Naive thymus-derived CD4-positive, alpha-beta T cell (primary cell): ENCODE data around the gene MS4A8. TPM values are rescaled to one million over a fixed set of nuclear protein-coding genes. Genes with fewer than 3 reads are reported as not detected.

Experiments used
- ATAC-seq: fragments of 150-1000 bp; cut with Tn5 transposase; 2 replicates; pipeline ENCODE4 v1.10.0; 2021; ENCODE audit warnings: mild to moderate bottlenecking, moderate library complexity
- CTCF ChIA-PET: fragments of 350-600 bp; sonication (Branson Sonifier 250); formaldehyde crosslinking; loops from one replicate; lab custom pipeline; 2021; ENCODE audit warnings: antibody characterized with exemption; lab: Charles Lee
- POLR2A ChIA-PET: fragments of 350-600 bp; sonication (Branson Sonifier 250); formaldehyde crosslinking; loops from one replicate; lab custom pipeline; 2021; ENCODE audit warnings: antibody characterized with exemption, inconsistent platforms; lab: Charles Lee
- DNase-seq, 9 donors: peaks; one replicate each; pipeline versions ENCODE4 v3.0.0 to v3.0.0-alpha.2; 2020 to 2022; ENCODE audit warnings: mixed read lengths in 1 of 9
- H3K27ac ChIP-seq: one replicate; pipeline ENCODE4 v1.7.0; 2013; ENCODE audit warnings: mild to moderate bottlenecking, low read depth, low read length, moderate library complexity
- H3K27me3 ChIP-seq, 2 donors: one replicate each; pipeline ENCODE4 v1.7.0; 2013; ENCODE audit warnings: low read length in 2 of 2, mild to moderate bottlenecking in 2 of 2, moderate library complexity in 2 of 2; ENCODE audit not compliant: control insufficient read depth in 2 of 2, insufficient read depth in 2 of 2
- H3K36me3 ChIP-seq, 3 experiments: 1 replicate in 2 of 3; 2 replicates in 1 of 3; pipeline ENCODE4 v1.7.0; 2013; ENCODE audit warnings: low read length in 3 of 3, mild to moderate bottlenecking in 3 of 3, moderate library complexity in 1 of 3; ENCODE audit not compliant: insufficient read depth in 3 of 3, control insufficient read depth in 2 of 3
- H3K4me1 ChIP-seq, 2 donors: one replicate each; pipeline ENCODE4 v1.7.0; 2013; ENCODE audit warnings: low read length in 2 of 2, mild to moderate bottlenecking in 2 of 2, moderate library complexity in 1 of 2; ENCODE audit not compliant: control insufficient read depth in 2 of 2, insufficient read depth in 2 of 2
- H3K4me3 ChIP-seq: 2 replicates; pipeline ENCODE4 v1.7.0; 2013; ENCODE audit warnings: mild to moderate bottlenecking, low read length
- H3K9me3 ChIP-seq, 3 experiments: 1 replicate in 2 of 3; 2 replicates in 1 of 3; pipeline ENCODE4 v1.7.0; 2013; ENCODE audit warnings: low read length in 3 of 3; ENCODE audit not compliant: control insufficient read depth in 2 of 3
- H3K27ac Mint-ChIP-seq, 9 donors: one replicate each; pipeline ENCODE4 v1.8.0; 2020 to 2022; ENCODE audit warnings: mixed read lengths in 9 of 9, mild to moderate bottlenecking in 8 of 9, moderate library complexity in 5 of 9, inconsistent platforms in 2 of 9
- H3K27me3 Mint-ChIP-seq, 5 donors: one replicate each; pipeline ENCODE4 v1.8.0; 2021 to 2022; ENCODE audit warnings: mixed read lengths in 5 of 5, mild to moderate bottlenecking in 1 of 5
- H3K36me3 Mint-ChIP-seq, 5 donors: one replicate each; pipeline ENCODE4 v1.8.0; 2020 to 2022; ENCODE audit warnings: mixed read lengths in 5 of 5, mild to moderate bottlenecking in 3 of 5, inconsistent platforms in 1 of 5
- H3K4me1 Mint-ChIP-seq, 7 donors: one replicate each; pipeline ENCODE4 v1.8.0; 2020 to 2022; ENCODE audit warnings: mixed read lengths in 7 of 7, mild to moderate bottlenecking in 3 of 7, inconsistent platforms in 1 of 7
- H3K4me3 Mint-ChIP-seq, 10 donors: one replicate each; pipeline ENCODE4 v1.8.0; 2020 to 2022; ENCODE audit warnings: mild to moderate bottlenecking in 10 of 10, mixed read lengths in 10 of 10, moderate library complexity in 6 of 10, inconsistent platforms in 2 of 10
- H3K9me3 Mint-ChIP-seq, 11 donors: one replicate each; pipeline ENCODE4 v1.8.0; 2020 to 2022; ENCODE audit warnings: mixed read lengths in 11 of 11, mild to moderate bottlenecking in 4 of 11, inconsistent platforms in 1 of 11, moderate library complexity in 1 of 11
- intact Hi-C, 2 donors: fragments of 100-400 bp; cut with micrococcal nuclease; formaldehyde crosslinking; loops; one replicate each; pipeline ENCODE4 v1.15.1; 2023
- polyA plus RNA-seq, 2 donors: library from polyadenylated mRNA; unstranded; fragments of 300-500 nt; fragmentation: Illumina TruSeq; gene quantifications; one replicate each; pipeline ENCODE4 v1.2.3, GENCODE V29; 2021
- total RNA-seq, 6 experiments: library from RNA in 5 of 6; stranded (reverse) in 5 of 6; gene quantifications; 1 replicate in 5 of 6; 2 replicates in 1 of 6; pipeline ENCODE4 v1.2.3 and lab custom pipeline; 2021 to 2026

Gene MS4A8
- total and polyA plus RNA-seq, 7 experiments from 2014 or later = not detected

DNA sequence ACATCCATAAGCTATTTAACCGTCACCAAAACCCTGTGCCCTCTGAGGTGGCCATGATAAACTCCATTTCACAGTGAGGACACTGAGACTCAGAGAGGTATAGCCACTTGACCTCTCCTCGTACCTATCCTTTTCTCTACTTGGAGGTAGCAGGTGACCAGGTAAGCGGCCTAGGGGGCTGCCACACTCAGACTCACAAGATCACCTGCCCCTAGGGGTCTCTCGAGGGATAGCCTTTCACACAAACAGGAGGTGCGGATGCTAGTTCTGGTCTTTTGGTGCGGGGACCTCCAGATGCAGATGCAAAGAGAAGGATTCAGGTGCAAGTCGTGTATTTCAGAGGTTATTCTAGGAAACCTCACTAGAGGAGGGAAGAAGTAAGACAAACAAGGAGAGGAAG is 39.7 kb downstream of the MS4A8 start:
- DNase-seq (no peak), ATAC-seq (no peak)
- H3K9me3 ChIP-seq = no peaks in the 10 kb centered on the region
- intact Hi-C loops = no loop called here
- POLR2A ChIA-PET = no interaction called here
- H3K4me1 ChIP-seq = no peaks in the 10 kb centered on the region
- Mint-ChIP-seq H3K27me3 (peaks cover 2 to 34% (median 14%) of the 10 kb centered on the region in 5 donors), H3K4me1 (no peaks in the 10 kb centered on the region), H3K36me3 (no peaks in the 10 kb centered on the region), H3K9me3 (no peaks in the 10 kb centered on the region), H3K4me3 (no peak overlapping the region), H3K27ac (no peak overlapping the region)
- H3K27ac ChIP-seq = no peak overlapping the region
- CTCF ChIA-PET = no interaction called here
- H3K4me3 ChIP-seq = no peak overlapping the region
- no peaks in the 10 kb centered on the region for H3K27me3 ChIP-seq
- no peaks in the 10 kb centered on the region for H3K36me3 ChIP-seq

DNA sequence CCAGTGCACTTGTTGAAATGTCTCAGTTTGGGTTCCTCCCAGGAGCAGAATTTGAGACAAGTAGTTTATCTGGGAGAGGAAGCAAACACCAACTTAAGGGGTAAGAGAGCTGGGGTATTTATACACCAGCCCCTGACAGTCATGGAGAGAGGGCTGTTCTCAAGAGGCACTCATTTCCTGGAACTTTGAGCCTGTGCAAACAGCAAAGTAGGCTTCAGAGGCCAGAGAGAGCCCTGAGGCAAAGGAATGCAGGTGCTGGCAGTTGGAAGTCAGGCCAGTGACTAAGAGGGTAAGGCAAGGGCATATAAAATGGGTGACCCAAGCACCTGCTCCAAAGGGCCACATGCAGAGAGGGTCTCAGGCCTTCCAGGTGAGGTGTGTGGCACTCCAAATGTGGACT is 41.2 kb downstream of the MS4A8 start:
- H3K27ac Mint-ChIP-seq = no peak overlapping the region
- POLR2A ChIA-PET = no interaction called here

DNA sequence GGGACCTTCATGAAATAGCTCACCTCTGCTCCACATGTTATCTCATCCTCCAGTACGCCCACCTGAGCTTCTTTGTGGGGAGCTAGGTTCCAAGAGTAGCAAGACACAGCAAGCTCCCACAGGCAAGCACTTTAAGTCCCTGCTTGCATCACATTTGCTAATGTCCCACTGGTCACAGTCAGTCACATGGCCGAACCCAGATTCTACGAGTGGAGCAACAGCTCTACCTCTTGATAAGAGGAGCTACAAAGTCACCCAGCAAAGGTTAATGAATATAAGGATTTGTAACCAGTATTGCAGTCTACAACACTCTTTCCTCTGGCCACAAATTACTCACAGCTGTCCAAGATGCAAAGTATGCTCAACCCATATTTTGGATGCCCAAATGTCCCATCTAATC is 42.0 kb downstream of the MS4A8 start:
- H3K27ac Mint-ChIP-seq = no peak overlapping the region
- no peak overlapping the region for H3K4me3 Mint-ChIP-seq
- no peaks in the 10 kb centered on the region for H3K36me3 ChIP-seq
- H3K4me3 ChIP-seq = no peak overlapping the region
- H3K9me3 Mint-ChIP-seq = peaks cover 0 to 3% (median 0%) of the 10 kb centered on the region in 11 donors
- no peaks in the 10 kb centered on the region for H3K36me3 Mint-ChIP-seq
- H3K27me3 Mint-ChIP-seq = peaks cover 2 to 42% (median 27%) of the 10 kb centered on the region in 5 donors
- no peak for DNase-seq
- H3K27ac ChIP-seq = no peak overlapping the region
- H3K9me3 ChIP-seq = no peaks in the 10 kb centered on the region
- no peak for ATAC-seq
- H3K27me3 ChIP-seq = no peaks in the 10 kb centered on the region
- ChIA-PET CTCF (no interaction called here), POLR2A (no interaction called here)
- intact Hi-C loops = no loop called here
- H3K4me1 ChIP-seq = no peaks in the 10 kb centered on the region
- H3K4me1 Mint-ChIP-seq = no peaks in the 10 kb centered on the region

More for the DNA sequence above, 41.2 kb downstream of the MS4A8 start:
- no peak for ATAC-seq
- DNase-seq = no peak
- H3K4me1 Mint-ChIP-seq = no peaks in the 10 kb centered on the region
- no peaks in the 10 kb centered on the region for H3K36me3 Mint-ChIP-seq
- H3K9me3 Mint-ChIP-seq = peaks cover 0 to 3% (median 0%) of the 10 kb centered on the region in 11 donors
- Histone ChIP-seq H3K27ac (no peak overlapping the region), H3K27me3 (no peaks in the 10 kb centered on the region), H3K4me3 (no peak overlapping the region), H3K36me3 (no peaks in the 10 kb centered on the region), H3K9me3 (no peaks in the 10 kb centered on the region), H3K4me1 (no peaks in the 10 kb centered on the region)
- H3K4me3 Mint-ChIP-seq = no peak overlapping the region
- peaks cover 2 to 39% (median 20%) of the 10 kb centered on the region in 5 donors for H3K27me3 Mint-ChIP-seq
- CTCF ChIA-PET = no interaction called here
- intact Hi-C loops = no loop called here

DNA sequence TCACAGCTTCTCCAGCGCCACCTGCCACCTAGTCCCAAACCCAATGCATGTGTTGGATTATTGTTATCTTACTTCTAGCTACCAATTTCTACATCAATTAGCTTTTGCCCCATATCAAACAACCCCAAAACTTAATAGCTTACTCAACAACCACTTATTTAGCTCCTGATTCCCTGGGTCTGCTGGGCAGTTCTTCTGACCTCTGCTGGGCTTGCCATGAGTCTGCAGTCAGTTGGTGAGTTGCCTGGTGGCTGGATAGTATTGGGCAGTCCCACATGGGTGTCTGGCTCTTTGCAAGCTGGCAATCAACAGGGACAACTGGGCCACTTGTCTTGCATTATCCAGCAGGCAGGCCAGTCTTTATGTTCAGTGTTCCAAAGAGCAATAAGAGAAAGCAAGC is 43.6 kb downstream of the MS4A8 start:
- CTCF ChIA-PET = no interaction called here

DNA sequence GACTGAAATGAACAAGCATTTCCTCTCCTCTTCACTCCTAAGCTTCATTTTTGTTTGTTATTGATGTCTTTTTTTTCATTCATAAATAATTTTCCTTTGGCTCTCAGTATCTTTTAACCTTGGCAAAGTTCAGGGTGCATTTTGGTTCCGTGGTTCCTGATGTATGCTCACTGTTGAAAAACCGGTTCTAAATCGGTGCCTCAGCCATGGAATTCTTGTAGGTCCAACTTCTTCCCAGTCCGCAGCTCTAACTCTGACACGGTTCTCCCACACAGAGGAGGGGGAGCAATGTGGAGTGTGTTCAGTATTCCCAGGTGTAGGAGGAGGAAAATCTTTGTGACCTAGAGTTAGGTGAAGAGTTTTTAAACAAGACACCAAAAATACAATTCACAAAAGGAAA is 44.7 kb downstream of the MS4A8 start:
- peaks cover 2 to 33% (median 19%) of the 10 kb centered on the region in 5 donors for H3K27me3 Mint-ChIP-seq
- no peak overlapping the region for H3K27ac ChIP-seq
- H3K4me3 ChIP-seq = no peak overlapping the region
- POLR2A ChIA-PET = no interaction called here
- no peaks in the 10 kb centered on the region for H3K27me3 ChIP-seq
- no peaks in the 10 kb centered on the region for H3K4me1 ChIP-seq
- no peaks in the 10 kb centered on the region for H3K4me1 Mint-ChIP-seq
- H3K36me3 Mint-ChIP-seq = no peaks in the 10 kb centered on the region
- DNase-seq = no peak
- CTCF ChIA-PET = no interaction called here
- intact Hi-C loops = no loop called here
- no peaks in the 10 kb centered on the region for H3K36me3 ChIP-seq
- no peaks in the 10 kb centered on the region for H3K9me3 ChIP-seq
- H3K4me3 Mint-ChIP-seq = no peak overlapping the region
- no peak for ATAC-seq
- H3K9me3 Mint-ChIP-seq = peaks cover 0 to 6% (median 0%) of the 10 kb centered on the region in 11 donors
- H3K27ac Mint-ChIP-seq = no peak overlapping the region

More for the DNA sequence above, 43.6 kb downstream of the MS4A8 start:
- Histone ChIP-seq H3K27me3 (no peaks in the 10 kb centered on the region), H3K4me3 (no peak overlapping the region), H3K36me3 (no peaks in the 10 kb centered on the region), H3K27ac (no peak overlapping the region), H3K9me3 (no peaks in the 10 kb centered on the region), H3K4me1 (no peaks in the 10 kb centered on the region)
- Mint-ChIP-seq H3K4me3 (no peak overlapping the region), H3K36me3 (no peaks in the 10 kb centered on the region), H3K9me3 (peaks cover 0 to 6% (median 0%) of the 10 kb centered on the region in 11 donors), H3K27ac (no peak overlapping the region), H3K4me1 (no peaks in the 10 kb centered on the region), H3K27me3 (peaks cover 2 to 34% (median 30%) of the 10 kb centered on the region in 5 donors)
- DNase-seq (no peak), ATAC-seq (no peak)
- intact Hi-C loops = no loop called here
- POLR2A ChIA-PET = no interaction called here

DNA sequence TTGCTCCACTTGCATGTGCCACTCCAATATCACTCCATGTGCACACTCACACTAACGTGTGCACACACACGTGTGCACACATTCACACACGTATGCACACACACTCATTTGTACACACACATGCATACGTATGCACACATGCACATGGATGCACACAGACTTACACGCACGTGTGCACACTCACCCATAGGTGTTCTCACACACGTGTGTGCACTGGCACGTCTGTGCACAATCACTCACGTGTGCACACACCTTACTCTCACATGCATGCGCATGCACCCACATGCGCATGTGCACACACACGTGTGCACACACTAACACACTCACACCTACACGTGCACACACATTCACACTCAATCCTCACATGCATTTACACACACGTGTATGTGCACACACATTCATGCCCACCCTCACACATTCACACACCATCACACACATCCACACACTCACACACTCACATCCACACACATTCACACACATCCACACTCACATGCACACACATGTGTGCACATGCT is 48.0 kb downstream of the MS4A8 start:
- H3K36me3 Mint-ChIP-seq = no peaks in the 10 kb centered on the region
- no peaks in the 10 kb centered on the region for H3K4me1 Mint-ChIP-seq
- Histone ChIP-seq H3K9me3 (no peaks in the 10 kb centered on the region), H3K4me1 (no peaks in the 10 kb centered on the region), H3K27ac (no peak overlapping the region), H3K4me3 (no peak overlapping the region), H3K36me3 (no peaks in the 10 kb centered on the region), H3K27me3 (no peaks in the 10 kb centered on the region)
- intact Hi-C loops = no loop called here
- CTCF ChIA-PET = no interaction called here
- DNase-seq (no peak), ATAC-seq (no peak)
- peaks cover 0 to 45% (median 28%) of the 10 kb centered on the region in 5 donors for H3K27me3 Mint-ChIP-seq
- no peak overlapping the region for H3K4me3 Mint-ChIP-seq
- H3K27ac Mint-ChIP-seq = peak overlapping the region in 1 of 9 donors; percentile 3
- peaks cover 0 to 6% (median 0%) of the 10 kb centered on the region in 11 donors for H3K9me3 Mint-ChIP-seq
- POLR2A ChIA-PET = no interaction called here

DNA sequence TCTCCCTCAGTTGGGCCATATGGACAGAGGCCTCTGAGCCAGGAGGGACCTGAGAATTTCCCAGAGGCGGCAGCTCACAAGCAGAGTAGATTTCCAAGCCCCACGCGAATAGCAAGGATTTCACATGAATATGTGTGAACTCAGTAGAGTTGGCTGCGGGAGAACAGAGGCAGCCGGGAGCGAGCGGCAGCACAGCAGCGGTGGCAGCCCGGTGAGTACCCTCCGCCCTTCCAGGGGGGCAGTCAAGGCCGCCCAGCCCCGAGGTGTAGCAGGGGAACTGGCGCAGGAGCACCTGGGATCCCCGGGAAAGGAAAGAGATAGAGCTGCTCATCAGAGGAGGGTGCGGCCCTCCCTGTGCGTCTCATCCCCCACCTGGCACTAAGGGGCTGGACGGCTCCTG is 48.8 kb downstream of the MS4A8 start:
- Mint-ChIP-seq H3K27me3 (peaks cover 3 to 48% (median 31%) of the 10 kb centered on the region in 5 donors), H3K4me3 (no peak overlapping the region), H3K36me3 (no peaks in the 10 kb centered on the region), H3K9me3 (peaks cover 0 to 6% (median 0%) of the 10 kb centered on the region in 11 donors), H3K27ac (no peak overlapping the region), H3K4me1 (no peaks in the 10 kb centered on the region)
- no peak overlapping the region for H3K27ac ChIP-seq
- H3K27me3 ChIP-seq = no peaks in the 10 kb centered on the region
- no peaks in the 10 kb centered on the region for H3K9me3 ChIP-seq
- ATAC-seq = no peak
- intact Hi-C loops = no loop called here
- H3K4me3 ChIP-seq = no peak overlapping the region
- H3K36me3 ChIP-seq = no peaks in the 10 kb centered on the region
- no peaks in the 10 kb centered on the region for H3K4me1 ChIP-seq
- ChIA-PET CTCF (no interaction called here), POLR2A (no interaction called here)
- no peak for DNase-seq
